ENCODE data around the gene NPTX2.

Gene NPTX2

DNA sequence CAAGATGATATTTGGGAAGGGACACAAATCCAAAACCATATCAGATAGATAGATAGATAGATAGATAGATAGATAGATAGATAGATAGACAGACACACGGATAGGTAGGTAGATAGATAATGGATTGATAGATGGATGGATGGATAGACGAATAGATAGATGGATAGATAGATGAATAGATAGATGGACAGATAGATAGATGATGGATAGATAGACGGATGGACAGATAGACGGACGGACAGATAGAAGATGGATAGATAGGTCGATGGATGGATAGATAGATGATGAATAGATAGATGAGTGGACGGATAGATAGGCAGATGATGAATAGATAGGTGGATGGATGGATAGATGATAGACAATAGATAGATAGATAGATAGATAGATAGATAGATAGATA lies 39.8 kb downstream of the NPTX2 start:
- Mint-ChIP-seq H3K27ac (no peak overlapping the region), H3K27me3 (no peaks in the 10 kb centered on the region), H3K36me3 (ENCODE audit: low read depth) (no peaks in the 10 kb centered on the region), H3K4me1 (ENCODE audit: low read depth) (no peaks in the 10 kb centered on the region), H3K4me3 (no peak overlapping the region), H3K9me3 (no peaks in the 10 kb centered on the region)

DNA sequence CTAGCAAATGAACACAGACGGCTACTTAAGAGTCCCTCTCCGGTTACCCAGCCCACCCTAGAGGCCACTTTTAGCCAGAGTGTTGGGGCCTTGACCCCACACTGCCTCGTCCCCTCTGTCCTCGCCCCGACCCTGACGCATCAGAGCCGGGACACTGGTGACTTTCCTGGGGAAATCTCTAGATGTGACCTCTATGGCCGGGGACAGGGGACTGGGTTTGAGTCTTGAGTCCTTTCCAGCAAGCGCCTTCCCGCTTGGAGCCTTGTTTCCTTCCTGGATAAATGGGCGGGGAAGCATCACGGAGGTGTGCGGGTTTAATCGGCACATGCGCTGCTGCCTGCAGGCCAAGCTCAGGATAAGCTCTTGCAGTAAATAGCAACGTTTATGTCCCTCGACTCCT lies 40.7 kb downstream of the NPTX2 start:
- Mint-ChIP-seq H3K36me3 (ENCODE audit: low read depth) (no peaks in the 10 kb centered on the region), H3K4me3 (no peak overlapping the region), H3K9me3 (no peaks in the 10 kb centered on the region), H3K27me3 (no peaks in the 10 kb centered on the region), H3K4me1 (ENCODE audit: low read depth) (no peaks in the 10 kb centered on the region), H3K27ac (no peak overlapping the region)

DNA sequence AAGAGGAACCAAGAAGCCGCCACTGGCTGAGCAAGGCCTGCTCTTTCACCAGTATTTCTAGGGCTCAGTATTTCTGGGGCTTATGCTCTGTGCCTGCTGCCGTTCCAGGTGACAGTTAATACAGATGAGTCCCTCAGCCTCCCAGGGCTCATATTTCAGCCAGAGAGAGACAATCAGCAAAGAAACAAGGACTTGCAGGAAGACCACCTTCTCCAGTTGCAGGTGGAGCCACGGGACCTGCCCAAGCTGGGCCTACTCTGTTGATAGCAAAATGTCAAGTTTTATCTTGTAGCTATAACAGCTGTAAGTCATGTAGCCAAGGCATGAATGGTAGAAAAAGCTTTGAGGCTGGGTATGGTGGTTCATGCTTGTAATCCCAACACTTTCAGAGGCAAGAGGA lies 42.7 kb downstream of the NPTX2 start:
- Mint-ChIP-seq H3K27me3 (no peaks in the 10 kb centered on the region), H3K4me1 (ENCODE audit: low read depth) (no peaks in the 10 kb centered on the region), H3K9me3 (peaks cover 4% of the 10 kb centered on the region), H3K27ac (no peak overlapping the region), H3K36me3 (ENCODE audit: low read depth) (no peaks in the 10 kb centered on the region), H3K4me3 (no peak overlapping the region)

DNA sequence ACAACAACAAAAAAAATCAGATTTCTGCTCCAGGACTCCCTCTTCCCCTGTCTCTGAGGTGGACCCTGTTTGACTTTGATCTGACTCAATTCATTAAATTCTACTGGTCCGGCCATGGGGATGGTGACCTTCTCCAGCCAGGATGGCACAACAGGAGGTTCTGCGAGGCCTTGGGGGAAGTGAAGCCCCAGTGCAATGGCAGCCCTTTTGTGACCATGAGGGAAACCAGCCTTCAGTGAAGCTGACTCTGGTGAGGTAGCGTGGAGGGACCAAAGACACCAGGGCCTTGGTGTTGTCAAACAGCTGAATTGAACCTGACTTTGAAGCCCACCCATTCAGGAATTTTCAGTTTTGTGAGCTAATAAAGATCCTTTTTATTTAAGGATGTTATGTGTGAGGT lies 44.5 kb downstream of the NPTX2 start:
- H3K36me3 Mint-ChIP-seq (ENCODE audit: low read depth), result no peaks in the 10 kb centered on the region
- no peak overlapping the region for H3K4me3 Mint-ChIP-seq
- H3K9me3 Mint-ChIP-seq, result peaks cover 4% of the 10 kb centered on the region

DNA sequence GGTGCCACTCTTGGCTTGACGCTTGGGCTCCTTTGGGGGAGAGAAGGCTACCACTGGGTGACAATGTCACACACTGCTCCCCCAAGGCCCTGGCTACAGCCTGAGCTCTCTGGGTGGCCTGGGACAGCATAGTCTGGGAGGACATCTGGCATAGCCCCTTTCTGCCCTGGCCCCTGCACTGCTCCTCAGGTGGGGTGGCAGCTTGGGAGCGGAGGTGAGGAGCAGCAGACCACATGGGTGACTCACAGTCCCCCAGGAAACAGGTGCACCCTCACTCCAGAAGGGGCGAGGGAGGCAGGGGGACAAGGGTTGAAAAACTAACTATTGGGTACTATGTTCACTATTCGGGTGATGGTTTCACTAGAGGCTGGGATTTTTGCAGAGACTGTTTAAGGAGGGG lies 45.2 kb downstream of the NPTX2 start:
- H3K36me3 Mint-ChIP-seq (ENCODE audit: low read depth), result no peaks in the 10 kb centered on the region
- peaks cover 4% of the 10 kb centered on the region for H3K9me3 Mint-ChIP-seq
- no peak overlapping the region for H3K27ac Mint-ChIP-seq
- no peaks in the 10 kb centered on the region for H3K4me1 Mint-ChIP-seq (ENCODE audit: low read depth)
- H3K27me3 Mint-ChIP-seq, result peaks cover 3% of the 10 kb centered on the region
- H3K4me3 Mint-ChIP-seq, result no peak overlapping the region

More for the DNA sequence above, 44.5 kb downstream of the NPTX2 start:
- Mint-ChIP-seq H3K27me3 (peaks cover 2% of the 10 kb centered on the region), H3K27ac (no peak overlapping the region), H3K4me1 (ENCODE audit: low read depth) (no peaks in the 10 kb centered on the region)

DNA sequence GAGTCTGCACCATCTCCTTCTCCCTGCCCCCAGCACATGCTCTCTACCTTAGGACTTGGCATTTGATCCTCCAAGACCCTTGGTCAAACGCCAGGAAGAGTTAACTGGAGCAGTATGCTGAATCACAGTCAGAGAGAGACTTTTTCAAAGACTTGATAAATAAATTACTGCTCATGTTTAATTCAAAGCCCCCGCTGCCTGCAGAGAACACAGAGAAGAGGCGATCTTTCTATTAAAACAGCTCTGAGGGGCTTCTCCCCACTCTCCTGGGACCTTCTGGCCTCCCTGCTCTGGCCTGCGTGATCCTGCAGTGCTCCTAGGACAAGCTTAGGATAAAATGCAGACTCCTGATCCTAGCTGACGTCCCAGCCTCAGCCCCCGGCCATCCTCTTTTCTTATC lies 47.8 kb downstream of the NPTX2 start:
- no peaks in the 10 kb centered on the region for H3K4me1 Mint-ChIP-seq (ENCODE audit: low read depth)
- H3K9me3 Mint-ChIP-seq, result peaks cover 4% of the 10 kb centered on the region
- H3K27ac Mint-ChIP-seq, result no peak overlapping the region
- no peak overlapping the region for H3K4me3 Mint-ChIP-seq
- H3K36me3 Mint-ChIP-seq (ENCODE audit: low read depth), result no peaks in the 10 kb centered on the region
- H3K27me3 Mint-ChIP-seq, result peaks cover 3% of the 10 kb centered on the region

DNA sequence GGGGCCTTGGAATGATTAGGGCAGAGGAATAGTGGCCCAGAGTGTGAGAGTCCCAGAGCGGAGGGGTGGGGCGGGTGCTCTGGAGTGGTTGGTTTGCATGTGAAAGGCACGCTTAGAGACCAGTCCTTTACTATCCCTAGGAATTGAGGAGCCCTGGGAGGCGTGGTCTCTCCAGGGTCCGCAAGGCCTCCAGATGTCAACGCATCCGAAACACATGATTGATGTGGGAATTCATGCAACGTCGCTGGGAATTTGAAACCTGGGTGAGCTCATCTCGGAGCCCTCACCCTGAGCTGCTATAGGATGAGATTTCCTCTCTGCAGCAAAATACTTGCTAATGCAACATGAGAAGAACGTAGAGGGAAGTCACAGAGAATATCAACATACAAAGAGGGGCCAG lies 51.2 kb downstream of the NPTX2 start:
- peaks cover 4% of the 10 kb centered on the region for H3K9me3 Mint-ChIP-seq
- no peaks in the 10 kb centered on the region for H3K4me1 Mint-ChIP-seq (ENCODE audit: low read depth)
- H3K27ac Mint-ChIP-seq, result no peak overlapping the region
- peaks cover 3% of the 10 kb centered on the region for H3K27me3 Mint-ChIP-seq
- no peak overlapping the region for H3K4me3 Mint-ChIP-seq
- no peaks in the 10 kb centered on the region for H3K36me3 Mint-ChIP-seq (ENCODE audit: low read depth)

DNA sequence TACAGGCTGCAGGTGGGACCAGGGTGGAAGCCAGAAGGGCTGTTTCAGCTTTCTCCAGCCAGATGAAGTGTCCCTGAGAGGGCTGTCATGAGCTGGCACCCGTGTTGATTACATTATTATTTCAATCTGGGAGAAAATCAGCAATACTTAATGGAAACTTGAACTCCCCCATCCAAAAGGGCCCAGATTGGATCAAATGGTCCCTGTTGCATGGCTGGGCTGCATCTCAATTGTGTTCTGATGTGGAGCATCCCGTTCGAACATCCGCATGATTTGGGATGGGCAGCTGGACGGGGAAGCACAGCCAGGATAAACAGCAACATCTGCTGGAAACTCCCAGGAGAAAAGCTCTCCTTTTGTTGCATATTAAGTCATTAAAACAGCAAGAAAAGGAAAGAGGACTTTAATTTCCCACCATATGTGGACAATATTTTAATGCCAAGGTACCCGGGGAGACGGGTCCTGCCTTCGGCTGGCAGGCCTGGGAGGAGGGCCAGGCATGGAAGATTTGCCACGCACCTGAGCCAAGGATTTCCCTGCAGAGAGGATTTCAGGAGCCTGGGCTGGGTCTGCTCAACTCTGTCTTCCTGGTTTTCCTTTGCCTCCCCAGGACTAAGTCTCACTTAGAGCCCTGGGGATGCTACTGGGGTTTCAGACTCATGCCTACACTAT lies 52.4 kb downstream of the NPTX2 start:
- H3K27ac Mint-ChIP-seq, result no peak overlapping the region
- H3K36me3 Mint-ChIP-seq (ENCODE audit: low read depth), result no peaks in the 10 kb centered on the region
- no peaks in the 10 kb centered on the region for H3K4me1 Mint-ChIP-seq (ENCODE audit: low read depth)
- H3K4me3 Mint-ChIP-seq, result no peak overlapping the region
- H3K27me3 Mint-ChIP-seq, result peaks cover 3% of the 10 kb centered on the region
- no peaks in the 10 kb centered on the region for H3K9me3 Mint-ChIP-seq

DNA sequence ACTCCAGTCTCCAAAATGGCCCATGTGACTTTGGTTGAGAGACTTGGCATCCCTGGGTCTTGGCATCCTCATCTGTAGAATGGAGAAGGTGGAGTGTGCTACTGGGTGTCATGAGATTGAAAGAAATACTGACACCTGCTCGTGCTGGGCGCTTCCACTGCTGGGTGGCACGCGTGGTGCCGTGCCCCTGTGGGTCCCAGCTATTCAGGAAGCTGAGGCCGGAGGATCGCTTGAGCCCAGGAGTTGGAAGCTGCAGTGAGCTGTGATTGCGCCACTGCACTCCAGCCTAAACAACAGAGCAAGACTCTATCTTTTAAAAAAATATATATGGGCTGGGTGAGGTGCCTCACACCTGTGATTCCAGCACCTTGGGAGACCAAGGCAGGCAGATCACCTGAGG lies 53.1 kb downstream of the NPTX2 start:
- Mint-ChIP-seq H3K27me3 (peaks cover 3% of the 10 kb centered on the region), H3K27ac (no peak overlapping the region), H3K4me1 (ENCODE audit: low read depth) (no peaks in the 10 kb centered on the region), H3K4me3 (no peak overlapping the region), H3K9me3 (no peaks in the 10 kb centered on the region), H3K36me3 (ENCODE audit: low read depth) (no peaks in the 10 kb centered on the region)

DNA sequence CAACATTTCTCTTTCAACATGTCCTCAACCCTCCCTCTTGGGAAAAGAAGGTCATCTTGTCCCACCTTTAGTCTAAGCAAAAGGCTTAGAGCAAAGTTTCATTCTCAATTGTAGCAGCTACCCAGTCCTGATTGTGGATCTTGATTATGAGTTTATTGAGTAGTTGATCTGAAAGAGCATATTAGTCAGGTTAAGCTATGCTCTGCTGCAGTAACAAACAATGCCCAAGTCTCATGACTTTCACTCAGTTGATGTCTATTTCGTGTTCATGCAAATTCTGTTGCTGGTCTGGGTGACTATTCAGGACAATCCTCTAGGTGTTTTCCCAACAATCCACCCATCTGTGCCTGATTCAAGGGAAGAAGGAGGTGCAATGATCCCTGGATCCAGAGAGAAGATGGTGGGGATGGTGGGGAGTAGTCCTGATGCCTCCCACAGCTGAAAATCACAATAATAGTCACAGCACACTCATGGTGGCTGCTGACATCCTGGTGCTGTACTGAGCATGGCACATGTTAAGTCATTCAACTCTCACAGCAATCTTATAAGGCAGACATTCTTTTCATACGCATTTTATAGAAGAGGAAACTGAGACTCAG lies 54.7 kb downstream of the NPTX2 start:
- H3K27ac Mint-ChIP-seq, result no peak overlapping the region
- no peaks in the 10 kb centered on the region for H3K9me3 Mint-ChIP-seq
- no peak overlapping the region for H3K4me3 Mint-ChIP-seq
- no peaks in the 10 kb centered on the region for H3K36me3 Mint-ChIP-seq (ENCODE audit: low read depth)
- H3K4me1 Mint-ChIP-seq (ENCODE audit: low read depth), result no peaks in the 10 kb centered on the region
- no peaks in the 10 kb centered on the region for H3K27me3 Mint-ChIP-seq

DNA sequence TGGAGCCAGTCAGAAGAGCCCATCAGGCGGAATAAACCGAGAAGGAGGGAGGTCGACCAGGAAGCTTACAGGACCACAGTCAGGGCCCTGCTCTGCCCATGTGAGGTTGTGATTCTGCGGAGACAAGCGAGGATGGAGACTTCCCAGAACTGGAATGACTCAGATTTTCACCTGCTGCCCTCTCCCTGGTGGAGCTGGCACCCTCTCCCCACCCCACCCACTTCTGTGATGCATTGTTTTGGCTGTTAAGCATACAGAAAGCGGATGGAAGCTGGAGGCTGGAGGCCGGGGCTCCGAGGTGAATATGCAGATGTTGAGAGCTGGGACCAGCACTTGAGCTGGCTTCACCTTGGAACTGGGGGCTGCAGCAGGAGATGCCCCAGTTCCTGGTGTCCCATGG lies 57.4 kb downstream of the NPTX2 start:
- Mint-ChIP-seq H3K4me1 (ENCODE audit: low read depth) (no peaks in the 10 kb centered on the region), H3K27me3 (peaks cover 4% of the 10 kb centered on the region), H3K9me3 (no peaks in the 10 kb centered on the region), H3K4me3 (no peak overlapping the region), H3K36me3 (ENCODE audit: low read depth) (no peaks in the 10 kb centered on the region), H3K27ac (no peak overlapping the region)

DNA sequence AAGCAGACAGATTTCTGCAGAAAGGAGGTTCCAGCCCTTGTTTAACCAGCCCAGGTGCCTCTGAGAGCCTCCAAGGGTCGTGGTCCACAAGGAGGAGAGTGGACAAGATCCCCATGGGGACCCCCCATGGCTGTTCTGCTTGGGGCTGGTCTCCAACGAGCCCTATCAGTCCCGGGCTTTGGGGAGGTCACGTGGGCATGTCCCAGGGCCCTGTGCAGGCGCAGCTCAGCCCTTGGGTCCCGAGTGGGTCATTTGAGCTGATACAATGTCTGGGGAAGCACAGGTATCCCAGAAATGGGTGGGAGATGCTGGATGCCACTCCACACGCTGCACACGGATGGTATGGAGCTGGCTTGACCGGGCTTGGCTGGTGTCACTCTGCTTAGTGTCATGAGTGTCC lies 57.8 kb downstream of the NPTX2 start:
- Mint-ChIP-seq H3K4me3 (no peak overlapping the region), H3K36me3 (ENCODE audit: low read depth) (no peaks in the 10 kb centered on the region), H3K27me3 (peaks cover 4% of the 10 kb centered on the region), H3K9me3 (no peaks in the 10 kb centered on the region), H3K27ac (no peak overlapping the region), H3K4me1 (ENCODE audit: low read depth) (no peaks in the 10 kb centered on the region)

DNA sequence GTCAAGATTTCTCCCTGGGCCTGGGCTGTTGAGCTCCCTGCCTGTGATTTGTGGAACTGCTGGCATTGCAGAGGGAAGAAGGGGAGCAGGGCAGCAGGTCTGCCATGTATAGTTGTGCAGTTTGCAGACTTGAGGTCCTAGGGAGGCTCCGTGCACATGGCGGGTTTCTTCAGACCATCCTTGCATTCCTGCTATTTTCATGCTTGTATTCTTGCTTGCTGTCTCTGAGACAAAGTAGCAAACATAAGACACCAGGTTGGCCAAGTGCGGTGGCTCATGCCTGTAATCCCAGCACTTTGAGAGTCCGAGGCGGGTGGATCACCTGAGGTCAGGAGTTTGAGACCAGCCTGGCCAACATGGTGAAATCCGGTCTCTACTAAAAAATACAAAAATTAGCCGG lies 61.1 kb downstream of the NPTX2 start:
- Mint-ChIP-seq H3K4me3 (no peak overlapping the region), H3K27me3 (peaks cover 12% of the 10 kb centered on the region), H3K27ac (no peak overlapping the region), H3K4me1 (ENCODE audit: low read depth) (no peaks in the 10 kb centered on the region), H3K36me3 (ENCODE audit: low read depth) (no peaks in the 10 kb centered on the region), H3K9me3 (no peaks in the 10 kb centered on the region)

Data from stimulated activated naive CD8-positive, alpha-beta T cell treated with anti-CD3 and anti-CD28 coated beads, Interleukin-15, Interleukin-2, amounts not matched to agents 100 ng/mL and 50 ng/mL, for 24 hours (primary cell).